NCI-H345 treated with DMSO at 0.1 percent for 48 hours (cell line): Measurements from ENCODE around the gene ZNF200.
"Not testable (repeated sequence)": the region's sequence is repeated elsewhere in the genome, so short reads cannot be mapped to it uniquely, and the experiment has no call there.

Experiments
- DNase-seq: peaks from one replicate; lab custom pipeline; 2025; ENCODE audit not compliant: unreplicated experiment; lab: John Stamatoyannopoulos, UW

Gene ZNF200, protein sequence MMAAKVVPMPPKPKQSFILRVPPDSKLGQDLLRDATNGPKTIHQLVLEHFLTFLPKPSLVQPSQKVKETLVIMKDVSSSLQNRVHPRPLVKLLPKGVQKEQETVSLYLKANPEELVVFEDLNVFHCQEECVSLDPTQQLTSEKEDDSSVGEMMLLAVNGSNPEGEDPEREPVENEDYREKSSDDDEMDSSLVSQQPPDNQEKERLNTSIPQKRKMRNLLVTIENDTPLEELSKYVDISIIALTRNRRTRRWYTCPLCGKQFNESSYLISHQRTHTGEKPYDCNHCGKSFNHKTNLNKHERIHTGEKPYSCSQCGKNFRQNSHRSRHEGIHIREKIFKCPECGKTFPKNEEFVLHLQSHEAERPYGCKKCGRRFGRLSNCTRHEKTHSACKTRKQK

GRCh38 chr16:3234857-3235561 is at the start of gene ZNF200:
Gene ZNF200 (minus strand): TSS chr16:3235158. CDS start chr16:3233755, 1,403 bp downstream.
- DNase-seq = peak; percentile 94

DNA sequence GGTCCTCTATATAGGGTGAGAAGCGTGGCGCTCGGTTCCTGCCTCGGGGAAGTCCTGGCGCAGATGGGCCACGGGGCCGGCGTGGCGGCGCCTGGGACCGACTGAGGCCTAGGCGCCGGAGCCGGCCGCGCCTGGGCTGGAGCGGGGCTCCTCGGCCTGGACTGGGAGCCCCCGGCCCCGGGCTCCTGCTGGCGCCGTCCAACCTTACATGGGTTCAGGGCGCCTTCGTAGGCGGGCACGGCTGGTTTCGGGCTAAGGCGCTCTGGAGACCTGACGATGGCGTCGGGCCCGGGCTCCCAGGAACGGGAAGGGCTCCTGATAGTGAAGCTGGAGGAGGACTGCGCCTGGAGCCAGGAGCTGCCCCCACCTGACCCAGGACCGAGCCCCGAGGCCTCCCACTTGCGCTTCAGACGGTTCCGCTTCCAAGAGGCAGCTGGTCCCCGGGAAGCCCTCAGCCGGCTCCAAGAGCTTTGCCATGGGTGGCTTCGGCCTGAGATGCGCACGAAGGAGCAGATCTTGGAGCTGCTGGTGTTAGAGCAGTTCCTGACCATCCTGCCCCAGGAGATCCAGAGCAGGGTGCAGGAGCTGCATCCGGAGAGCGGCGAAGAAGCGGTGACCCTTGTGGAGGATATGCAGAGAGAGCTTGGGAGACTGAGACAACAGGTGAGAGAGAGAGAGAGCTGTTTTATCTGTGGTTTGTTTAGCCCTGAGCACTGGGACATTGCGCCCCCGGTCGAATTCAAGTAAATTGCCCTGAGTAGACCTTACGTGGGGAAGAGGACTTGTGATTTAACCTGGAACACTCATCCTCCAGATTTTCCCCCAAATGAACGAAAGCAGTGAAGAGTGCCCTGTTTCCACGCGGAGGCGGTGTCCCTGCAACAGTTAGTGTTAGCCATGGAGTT is 48.8 kb upstream of the ZNF200 start:
- DNase-seq = no peak

- DNase-seq = peak; percentile 94
These were observed 48.0 kb upstream of the ZNF200 start, which contains the start of gene ZNF263 for GRCh38 chr16:3282730-3283542. Gene ZNF263 (plus strand): TSS chr16:3283491. CDS start chr16:3283819, 328 bp downstream.

DNA sequence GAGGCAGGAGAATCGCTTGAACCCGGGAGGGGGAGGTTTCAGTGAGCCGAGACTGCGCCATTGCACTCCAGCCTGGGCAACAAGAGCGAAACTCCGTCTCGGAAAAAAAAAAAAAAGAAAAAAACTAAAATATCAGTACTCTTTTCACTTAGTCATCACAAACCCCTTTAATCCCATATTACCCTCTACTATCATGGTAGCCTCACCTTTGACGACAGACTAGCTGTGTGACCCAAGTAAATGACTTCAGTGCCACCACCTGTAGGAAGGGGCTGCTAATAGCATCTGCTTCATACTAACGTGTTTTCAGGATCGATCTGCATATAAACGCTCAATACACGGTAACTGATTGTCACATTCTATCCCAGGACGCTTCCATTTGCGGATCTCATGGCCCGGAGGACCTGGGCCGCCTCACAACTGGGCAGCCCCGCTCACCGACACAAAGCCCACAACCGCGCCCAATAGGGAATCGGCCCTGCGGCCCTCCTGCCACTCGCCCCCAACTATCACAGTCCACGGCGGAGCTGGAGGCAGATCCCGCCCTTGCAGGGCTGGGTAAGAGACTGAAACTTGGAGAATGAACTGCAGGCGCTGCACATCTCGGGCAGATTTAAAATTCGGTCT is 47.3 kb upstream of the ZNF200 start:
- DNase-seq = peak; percentile 62

DNA sequence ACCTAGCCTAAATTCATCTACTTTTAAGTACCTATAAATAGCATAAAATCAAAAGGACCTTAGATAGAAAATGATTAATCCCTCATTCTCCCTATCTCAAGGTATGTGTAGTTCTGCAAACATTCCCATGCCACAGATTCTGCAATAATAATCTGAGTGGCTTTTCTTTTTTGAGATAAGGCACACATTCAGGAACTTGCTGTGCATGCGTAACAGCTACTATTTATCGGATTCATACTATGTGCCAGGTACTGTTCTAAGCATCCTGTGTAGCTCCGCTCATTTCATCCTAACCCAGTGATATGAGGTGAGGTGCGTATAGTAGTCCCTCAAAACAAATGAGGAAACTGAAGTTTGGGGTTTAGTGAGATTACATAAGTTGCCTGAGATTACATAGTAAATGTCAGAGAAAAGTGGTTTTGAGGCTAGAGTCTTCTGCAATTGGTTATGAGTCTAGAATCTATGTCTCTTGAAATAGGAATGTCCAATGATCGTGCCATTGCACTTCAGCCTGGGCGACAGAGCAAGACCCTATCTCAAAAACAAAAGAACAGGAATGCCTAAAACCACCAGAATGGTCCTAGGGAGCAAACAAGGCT is 46.4 kb upstream of the ZNF200 start:
- DNase-seq = no peak

GRCh38 chr16:3276679-3277078 is 41.7 kb upstream of the ZNF200 start:
- DNase-seq = no peak

DNA sequence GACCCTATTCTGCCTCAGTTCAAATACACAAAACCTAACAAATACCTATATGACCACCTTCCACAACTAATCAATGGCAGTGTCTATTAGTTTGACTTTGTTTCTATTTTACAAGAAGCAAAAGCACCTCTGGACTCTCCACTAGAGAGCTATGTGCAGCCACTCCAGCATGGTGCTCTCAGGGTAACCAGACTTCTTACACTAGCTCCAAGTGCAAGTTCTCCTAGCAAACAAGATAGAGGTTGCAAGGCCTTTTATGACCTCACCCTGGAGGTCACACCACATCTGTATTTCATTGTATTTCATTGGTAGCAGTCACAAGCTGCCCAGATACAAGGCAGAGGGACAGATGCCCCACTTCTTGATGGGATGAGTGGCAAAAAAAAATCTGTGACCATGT is 40.0 kb upstream of the ZNF200 start:
- no peak for DNase-seq

DNA sequence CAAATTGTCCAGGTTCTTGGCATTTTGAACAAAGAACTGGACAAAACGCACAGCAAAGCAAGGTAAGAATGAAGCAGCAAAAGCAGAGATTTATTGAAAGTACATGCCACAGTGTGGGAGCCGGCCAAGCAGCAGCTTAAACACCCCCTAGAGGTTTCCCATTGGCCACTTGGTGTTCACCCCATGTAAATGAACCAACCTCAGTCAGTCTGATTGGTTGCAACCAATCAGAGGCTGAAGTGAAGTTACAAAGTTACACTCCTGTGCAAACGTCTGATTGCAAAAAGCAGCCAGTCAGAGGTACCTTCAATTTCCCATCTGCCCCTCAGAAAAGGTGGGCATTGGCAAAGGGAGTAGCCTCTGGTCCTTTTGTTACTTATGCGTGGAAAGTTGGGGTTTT is 39.5 kb upstream of the ZNF200 start:
- no peak for DNase-seq

GRCh38 chr16:3271281-3271680 is 36.3 kb upstream of the ZNF200 start:
- DNase-seq = not testable (repeated sequence)

- DNase-seq = not testable (repeated sequence)
These were observed 35.8 kb upstream of the ZNF200 start for GRCh38 chr16:3270718-3271117.

DNA sequence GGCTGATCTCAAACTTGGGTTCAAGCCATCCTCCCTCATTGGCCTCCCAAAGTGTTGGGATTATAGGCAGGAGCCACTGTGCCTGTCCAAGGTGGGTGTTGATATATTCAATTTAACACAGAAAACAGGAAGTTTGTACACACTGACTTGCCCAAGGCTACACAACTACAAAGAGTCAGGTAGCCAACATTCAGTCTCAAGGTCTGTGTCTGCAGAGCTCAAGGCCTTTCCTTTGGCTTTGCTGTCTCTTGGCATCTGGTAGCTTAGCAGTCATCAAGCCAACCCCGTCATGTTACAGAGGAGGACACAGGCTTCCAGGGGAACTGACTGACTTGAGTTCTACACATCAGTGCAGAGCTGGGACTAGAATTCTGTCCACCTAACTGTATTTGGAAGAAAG is 33.3 kb upstream of the ZNF200 start:
- no peak for DNase-seq

GRCh38 chr16:3266873-3267537 is 32.0 kb upstream of the ZNF200 start:
- peak; percentile 15 for DNase-seq

- DNase-seq = peak; percentile 98
These were observed 29.4 kb upstream of the ZNF200 start for GRCh38 chr16:3264137-3265036.

DNA sequence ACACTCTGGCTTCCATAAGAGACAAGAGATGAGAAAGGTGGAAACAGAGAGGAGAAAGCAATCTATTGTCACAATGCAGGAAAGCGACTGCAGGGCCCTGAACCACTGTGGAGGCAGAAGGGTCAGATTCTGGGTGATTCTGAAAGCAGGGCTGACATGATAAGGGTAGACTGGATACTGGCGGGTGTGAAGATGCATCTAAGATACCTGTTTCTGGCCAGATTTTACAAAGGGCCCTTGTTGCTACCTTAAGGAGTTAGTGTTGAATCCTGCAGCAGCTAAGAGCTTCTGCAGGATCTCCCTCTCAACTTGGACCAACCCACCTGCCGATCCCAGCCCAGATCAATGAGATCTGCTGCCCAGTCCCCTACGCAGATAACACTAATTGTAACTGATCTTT is 27.6 kb upstream of the ZNF200 start:
- no peak for DNase-seq

DNA sequence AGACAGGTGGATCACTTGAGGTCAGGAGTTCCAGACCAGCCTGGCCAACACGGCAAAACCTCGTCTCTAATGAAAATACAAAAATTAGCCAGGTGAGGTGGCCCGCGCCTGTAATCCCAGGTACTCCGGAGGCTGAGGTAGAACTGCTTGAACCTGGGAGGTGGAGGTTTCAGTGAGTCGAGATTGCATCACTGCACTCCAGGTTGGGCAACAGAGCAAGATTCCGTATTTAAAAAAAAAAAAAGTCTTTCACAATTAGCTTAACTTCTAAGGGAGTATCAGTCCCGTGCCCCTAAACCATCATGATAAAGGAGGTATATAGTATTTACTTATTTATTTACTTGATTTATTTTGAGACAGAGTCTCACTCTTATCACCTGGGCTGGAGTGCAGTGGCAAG is 24.9 kb upstream of the ZNF200 start:
- DNase-seq = no peak

GRCh38 chr16:3256866-3257465 is 22.0 kb upstream of the ZNF200 start:
- no peak for DNase-seq

DNA sequence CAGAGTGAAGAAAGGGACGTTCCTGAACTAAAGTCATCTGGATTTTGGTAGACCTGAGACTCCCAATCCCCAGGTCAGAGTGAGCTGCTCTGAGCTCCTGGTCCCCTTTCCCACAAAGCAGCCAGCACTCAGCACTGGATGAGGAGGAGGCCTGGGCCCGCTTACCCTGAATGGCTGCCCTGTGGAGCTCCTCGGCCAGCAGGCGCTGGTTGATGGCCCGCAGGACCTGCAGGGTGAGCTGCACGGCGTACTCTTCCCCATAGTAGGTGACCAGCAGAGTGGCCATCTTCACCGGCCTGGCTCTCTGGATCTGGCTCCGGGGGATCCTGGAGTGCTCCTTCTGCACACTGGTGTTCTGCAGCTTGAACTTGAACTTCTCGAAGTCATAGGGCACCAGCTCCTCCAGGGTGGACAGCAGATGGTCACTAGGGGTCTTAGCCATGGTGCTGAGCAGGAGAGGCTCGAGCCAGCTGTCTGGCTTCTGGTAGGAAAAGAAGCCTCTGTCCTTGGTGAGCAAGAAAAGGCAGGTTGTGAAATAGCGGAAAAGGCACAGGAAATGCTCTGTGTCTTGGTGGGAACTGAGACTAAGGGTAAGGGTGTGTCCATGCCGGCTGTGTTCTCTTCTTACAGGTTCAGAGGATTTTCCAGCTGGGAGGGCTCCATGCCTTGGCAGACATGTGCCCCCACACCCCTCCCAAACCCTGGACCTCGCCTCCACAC is 21.3 kb upstream of the ZNF200 start, which contains the start of gene MEFV:
TSS of gene MEFV (minus strand) at position 488 of the 720 bp plus-strand sequence. CDS start at position 442, 46 bp downstream.
- no peak for DNase-seq
